Naive thymus-derived CD4-positive, alpha-beta T cell (primary cell): ENCODE data around the gene ATP2B2. TPM values are rescaled to one million over a fixed set of nuclear protein-coding genes. Genes with fewer than 3 reads are reported as not detected.

Source experiments
- ATAC-seq: fragments of 150-1000 bp; cut with Tn5 transposase; 2 replicates; pipeline ENCODE4 v1.10.0; 2021; ENCODE audit warnings: mild to moderate bottlenecking, moderate library complexity
- CTCF ChIA-PET: fragments of 350-600 bp; sonication (Branson Sonifier 250); formaldehyde crosslinking; loops from one replicate; lab custom pipeline; 2021; ENCODE audit warnings: antibody characterized with exemption; lab: Charles Lee
- POLR2A ChIA-PET: fragments of 350-600 bp; sonication (Branson Sonifier 250); formaldehyde crosslinking; loops from one replicate; lab custom pipeline; 2021; ENCODE audit warnings: antibody characterized with exemption, inconsistent platforms; lab: Charles Lee
- DNase-seq, 9 donors: peaks; one replicate each; pipeline versions ENCODE4 v3.0.0 to v3.0.0-alpha.2; 2020 to 2022; ENCODE audit warnings: mixed read lengths in 1 of 9
- H3K27ac ChIP-seq: one replicate; pipeline ENCODE4 v1.7.0; 2013; ENCODE audit warnings: mild to moderate bottlenecking, low read depth, low read length, moderate library complexity
- H3K27me3 ChIP-seq, 2 donors: one replicate each; pipeline ENCODE4 v1.7.0; 2013; ENCODE audit warnings: low read length in 2 of 2, mild to moderate bottlenecking in 2 of 2, moderate library complexity in 2 of 2; ENCODE audit not compliant: control insufficient read depth in 2 of 2, insufficient read depth in 2 of 2
- H3K36me3 ChIP-seq, 3 experiments: 1 replicate in 2 of 3; 2 replicates in 1 of 3; pipeline ENCODE4 v1.7.0; 2013; ENCODE audit warnings: low read length in 3 of 3, mild to moderate bottlenecking in 3 of 3, moderate library complexity in 1 of 3; ENCODE audit not compliant: insufficient read depth in 3 of 3, control insufficient read depth in 2 of 3
- H3K4me1 ChIP-seq, 2 donors: one replicate each; pipeline ENCODE4 v1.7.0; 2013; ENCODE audit warnings: low read length in 2 of 2, mild to moderate bottlenecking in 2 of 2, moderate library complexity in 1 of 2; ENCODE audit not compliant: control insufficient read depth in 2 of 2, insufficient read depth in 2 of 2
- H3K4me3 ChIP-seq: 2 replicates; pipeline ENCODE4 v1.7.0; 2013; ENCODE audit warnings: mild to moderate bottlenecking, low read length
- H3K9me3 ChIP-seq, 3 experiments: 1 replicate in 2 of 3; 2 replicates in 1 of 3; pipeline ENCODE4 v1.7.0; 2013; ENCODE audit warnings: low read length in 3 of 3; ENCODE audit not compliant: control insufficient read depth in 2 of 3
- H3K27ac Mint-ChIP-seq, 9 donors: one replicate each; pipeline ENCODE4 v1.8.0; 2020 to 2022; ENCODE audit warnings: mixed read lengths in 9 of 9, mild to moderate bottlenecking in 8 of 9, moderate library complexity in 5 of 9, inconsistent platforms in 2 of 9
- H3K27me3 Mint-ChIP-seq, 5 donors: one replicate each; pipeline ENCODE4 v1.8.0; 2021 to 2022; ENCODE audit warnings: mixed read lengths in 5 of 5, mild to moderate bottlenecking in 1 of 5
- H3K36me3 Mint-ChIP-seq, 5 donors: one replicate each; pipeline ENCODE4 v1.8.0; 2020 to 2022; ENCODE audit warnings: mixed read lengths in 5 of 5, mild to moderate bottlenecking in 3 of 5, inconsistent platforms in 1 of 5
- H3K4me1 Mint-ChIP-seq, 7 donors: one replicate each; pipeline ENCODE4 v1.8.0; 2020 to 2022; ENCODE audit warnings: mixed read lengths in 7 of 7, mild to moderate bottlenecking in 3 of 7, inconsistent platforms in 1 of 7
- H3K4me3 Mint-ChIP-seq, 10 donors: one replicate each; pipeline ENCODE4 v1.8.0; 2020 to 2022; ENCODE audit warnings: mild to moderate bottlenecking in 10 of 10, mixed read lengths in 10 of 10, moderate library complexity in 6 of 10, inconsistent platforms in 2 of 10
- H3K9me3 Mint-ChIP-seq, 11 donors: one replicate each; pipeline ENCODE4 v1.8.0; 2020 to 2022; ENCODE audit warnings: mixed read lengths in 11 of 11, mild to moderate bottlenecking in 4 of 11, inconsistent platforms in 1 of 11, moderate library complexity in 1 of 11
- intact Hi-C, 2 donors: fragments of 100-400 bp; cut with micrococcal nuclease; formaldehyde crosslinking; loops; one replicate each; pipeline ENCODE4 v1.15.1; 2023
- polyA plus RNA-seq, 2 donors: library from polyadenylated mRNA; unstranded; fragments of 300-500 nt; fragmentation: Illumina TruSeq; gene quantifications; one replicate each; pipeline ENCODE4 v1.2.3, GENCODE V29; 2021
- total RNA-seq, 6 experiments: library from RNA in 5 of 6; stranded (reverse) in 5 of 6; gene quantifications; 1 replicate in 5 of 6; 2 replicates in 1 of 6; pipeline ENCODE4 v1.2.3 and lab custom pipeline; 2021 to 2026

Gene ATP2B2
- total and polyA plus RNA-seq, 7 experiments from 2014 or later: not detected

DNA sequence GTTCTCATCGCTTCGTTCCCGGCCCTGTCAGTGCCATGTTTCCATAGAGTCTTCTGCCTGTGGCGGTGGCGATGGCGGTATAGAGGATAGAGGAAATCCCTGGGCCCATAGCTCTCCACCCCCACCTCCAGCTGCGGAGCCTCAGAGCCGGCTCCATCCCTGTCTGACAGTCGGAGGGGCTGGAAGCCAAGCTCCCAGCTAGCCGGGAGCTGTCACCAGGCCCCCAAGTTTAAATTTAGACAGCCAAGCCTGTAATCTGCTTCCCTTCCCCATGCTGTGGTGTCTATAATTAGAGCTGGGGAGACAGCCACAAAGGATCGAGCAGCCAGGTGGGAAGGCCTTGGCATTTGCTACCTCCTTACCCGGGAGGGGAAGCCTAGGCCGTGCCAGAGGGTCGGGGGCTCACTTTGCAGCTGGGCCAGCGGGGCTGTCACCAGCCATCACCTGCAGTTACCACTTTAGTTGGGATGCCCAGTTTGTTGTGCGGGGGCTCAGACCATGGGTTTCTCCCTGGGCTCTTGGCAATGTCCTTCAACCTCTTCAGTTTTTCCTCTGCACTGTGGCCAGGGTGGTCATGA, 128.1 kb downstream of the ATP2B2 start:
- ATAC-seq (no peak), DNase-seq (no peak)
- Mint-ChIP-seq H3K36me3 (no peaks in the 10 kb centered on the region), H3K27ac (no peak overlapping the region), H3K9me3 (no peaks in the 10 kb centered on the region), H3K27me3 (no peaks in the 10 kb centered on the region), H3K4me3 (no peak overlapping the region), H3K4me1 (peaks cover 0 to 4% (median 0%) of the 10 kb centered on the region in 7 donors)
- Histone ChIP-seq H3K27ac (no peak overlapping the region), H3K9me3 (no peaks in the 10 kb centered on the region), H3K4me1 (no peaks in the 10 kb centered on the region), H3K4me3 (no peak overlapping the region), H3K27me3 (no peaks in the 10 kb centered on the region), H3K36me3 (no peaks in the 10 kb centered on the region)
- POLR2A ChIA-PET: no interaction called here
- CTCF ChIA-PET: no interaction called here
- intact Hi-C loops: no loop called here

DNA sequence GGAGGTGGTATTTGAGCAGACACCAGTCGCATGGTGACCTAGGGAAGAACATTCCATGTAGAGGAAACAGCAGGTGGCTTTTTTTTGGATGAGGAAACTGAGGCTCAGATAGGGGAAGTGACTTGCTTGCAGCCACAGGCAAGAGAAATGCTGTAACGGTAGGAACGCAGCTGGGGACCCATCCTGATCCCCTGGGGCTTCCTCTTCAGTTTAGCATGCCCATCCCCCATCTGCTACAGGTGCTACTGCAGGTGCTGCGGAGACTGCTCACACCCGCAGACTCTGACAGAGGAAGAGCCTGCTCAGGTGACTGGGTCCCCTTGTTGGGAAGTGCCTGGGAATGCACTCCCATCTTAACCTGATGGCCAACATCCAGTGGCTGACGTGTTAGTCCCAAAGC, 129.0 kb downstream of the ATP2B2 start:
- POLR2A ChIA-PET: no interaction called here
- Histone ChIP-seq H3K27me3 (no peaks in the 10 kb centered on the region), H3K9me3 (no peaks in the 10 kb centered on the region), H3K36me3 (no peaks in the 10 kb centered on the region), H3K4me3 (no peak overlapping the region), H3K4me1 (no peaks in the 10 kb centered on the region), H3K27ac (no peak overlapping the region)
- H3K27ac Mint-ChIP-seq: no peak overlapping the region
- no peak overlapping the region for H3K4me3 Mint-ChIP-seq
- DNase-seq (no peak), ATAC-seq (no peak)
- intact Hi-C loops: no loop called here
- H3K27me3 Mint-ChIP-seq: no peaks in the 10 kb centered on the region
- no peaks in the 10 kb centered on the region for H3K36me3 Mint-ChIP-seq
- H3K9me3 Mint-ChIP-seq: no peaks in the 10 kb centered on the region
- H3K4me1 Mint-ChIP-seq: peaks cover 0 to 4% (median 0%) of the 10 kb centered on the region in 7 donors
- CTCF ChIA-PET: no interaction called here

DNA sequence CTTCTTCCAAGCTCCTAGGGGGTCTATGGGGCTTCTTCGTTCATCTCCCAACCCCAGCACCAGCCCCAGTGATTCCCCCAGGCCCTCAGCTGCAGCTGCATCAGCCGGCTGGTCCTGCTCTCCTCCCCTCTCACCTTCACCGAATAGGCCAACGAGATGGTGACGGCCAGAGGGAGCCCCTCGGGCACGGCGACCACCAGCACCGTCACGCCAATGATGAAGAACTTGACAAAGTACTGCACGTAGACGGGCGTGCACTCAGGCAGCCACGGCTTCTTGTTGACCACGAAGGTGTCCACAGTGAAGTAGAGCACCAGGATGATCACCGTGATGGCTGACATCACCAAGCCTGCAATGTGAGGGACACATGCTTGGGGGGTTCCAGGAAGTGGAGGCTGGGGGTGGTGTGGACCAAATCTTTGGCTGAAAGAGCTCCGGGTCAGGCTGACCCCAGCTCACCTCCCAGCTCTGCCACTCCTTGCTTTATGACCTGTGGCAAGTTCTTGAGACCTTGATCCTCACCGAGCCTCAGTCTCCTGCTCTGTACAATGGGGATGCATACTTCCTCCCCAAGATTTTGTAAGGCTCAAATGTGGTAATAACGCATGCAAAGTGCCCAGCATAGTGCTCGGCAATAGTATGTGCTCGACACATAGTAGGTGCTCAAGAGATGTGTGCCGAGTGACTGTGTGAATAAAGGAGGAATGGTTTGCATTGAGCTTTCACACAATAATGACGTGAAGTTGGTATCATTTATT, 129.9 kb downstream of the ATP2B2 start:
- Mint-ChIP-seq H3K4me3 (no peak overlapping the region), H3K9me3 (peaks cover 0 to 5% (median 0%) of the 10 kb centered on the region in 11 donors), H3K27ac (no peak overlapping the region), H3K4me1 (peaks cover 0 to 4% (median under 1%) of the 10 kb centered on the region in 7 donors), H3K27me3 (peaks cover 0 to 3% (median 0%) of the 10 kb centered on the region in 5 donors), H3K36me3 (peaks cover 0 to 2% (median 0%) of the 10 kb centered on the region in 5 donors)
- DNase-seq (no peak), ATAC-seq (no peak)
- no peaks in the 10 kb centered on the region for H3K4me1 ChIP-seq
- no peaks in the 10 kb centered on the region for H3K27me3 ChIP-seq
- no peak overlapping the region for H3K4me3 ChIP-seq
- H3K36me3 ChIP-seq: no peaks in the 10 kb centered on the region
- intact Hi-C loops: no loop called here
- POLR2A ChIA-PET: no interaction called here
- CTCF ChIA-PET: no interaction called here
- H3K9me3 ChIP-seq: no peaks in the 10 kb centered on the region
- H3K27ac ChIP-seq: no peak overlapping the region

DNA sequence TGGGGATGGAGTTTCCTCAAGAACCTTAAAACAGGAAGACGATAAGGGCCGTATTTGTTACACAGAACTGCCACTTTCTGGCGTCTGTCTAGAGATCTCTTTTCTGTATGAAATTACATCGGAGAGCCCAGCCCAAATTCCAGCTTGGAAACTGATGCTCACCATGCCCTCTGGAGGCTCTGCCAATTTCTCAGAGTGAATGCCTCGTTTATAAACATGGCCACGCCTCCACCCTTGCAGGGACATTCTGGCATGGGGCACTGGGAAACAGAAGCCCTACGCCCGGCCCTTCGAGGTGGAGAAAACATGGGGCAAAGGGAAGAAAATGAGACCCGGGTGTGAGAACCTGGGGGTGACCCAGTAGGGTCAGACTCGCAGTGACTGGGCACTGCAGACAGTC, 131.1 kb downstream of the ATP2B2 start:
- ATAC-seq (no peak), DNase-seq (no peak)
- Histone ChIP-seq H3K27ac (no peak overlapping the region), H3K4me1 (no peaks in the 10 kb centered on the region), H3K9me3 (no peaks in the 10 kb centered on the region), H3K4me3 (no peak overlapping the region), H3K27me3 (no peaks in the 10 kb centered on the region), H3K36me3 (no peaks in the 10 kb centered on the region)
- Mint-ChIP-seq H3K27me3 (peaks cover 0 to 5% (median 4%) of the 10 kb centered on the region in 5 donors), H3K27ac (no peak overlapping the region), H3K4me3 (no peak overlapping the region), H3K36me3 (peaks cover 0 to 2% (median 0%) of the 10 kb centered on the region in 5 donors), H3K9me3 (peaks cover 0 to 5% (median 0%) of the 10 kb centered on the region in 11 donors), H3K4me1 (peaks cover 0 to 4% (median 3%) of the 10 kb centered on the region in 7 donors)
- intact Hi-C loops: no loop called here
- ChIA-PET POLR2A (no interaction called here), CTCF (no interaction called here)

DNA sequence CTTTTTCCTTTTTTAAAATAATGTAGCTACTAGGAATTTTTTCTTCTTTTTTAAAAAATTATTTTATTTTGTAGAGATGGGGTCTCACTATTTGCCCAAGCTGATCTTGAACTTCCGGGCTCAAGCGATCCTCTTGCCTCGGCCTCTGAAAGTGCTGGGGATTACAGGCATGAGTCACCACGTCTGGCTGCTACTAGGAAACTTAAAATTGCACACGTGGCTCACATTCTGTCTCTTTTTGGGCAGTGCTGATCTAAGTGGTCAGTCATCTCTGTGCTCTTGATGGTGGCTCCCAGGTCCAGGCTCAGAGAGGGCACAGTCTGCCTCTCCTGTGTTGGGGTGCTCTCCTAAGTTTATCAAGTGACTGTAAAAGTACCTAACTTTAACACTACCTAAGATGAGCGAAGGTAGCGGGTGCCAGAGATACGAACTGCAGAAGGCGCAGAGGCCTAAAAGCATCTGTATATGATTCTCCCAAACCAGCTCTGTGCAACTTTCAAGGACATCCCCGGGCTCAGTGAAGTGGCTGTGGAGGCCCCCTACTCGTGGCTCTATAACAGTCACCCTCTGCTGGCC, 131.6 kb downstream of the ATP2B2 start:
- no peak overlapping the region for H3K27ac Mint-ChIP-seq
- peaks cover 0 to 4% (median 3%) of the 10 kb centered on the region in 7 donors for H3K4me1 Mint-ChIP-seq
- no peak overlapping the region for H3K27ac ChIP-seq
- no peaks in the 10 kb centered on the region for H3K9me3 ChIP-seq
- ChIA-PET POLR2A (no interaction called here), CTCF (interaction anchor here (0.7 kb wide), 1 partner anchor 374 kb away, joined by 4 read pairs; no protein-coding TSS in a partner anchor)
- intact Hi-C loops: no loop called here
- H3K36me3 ChIP-seq: no peaks in the 10 kb centered on the region
- H3K27me3 ChIP-seq: no peaks in the 10 kb centered on the region
- ATAC-seq (no peak), DNase-seq (no peak)
- H3K36me3 Mint-ChIP-seq: peaks cover 0 to 2% (median 0%) of the 10 kb centered on the region in 5 donors
- peaks cover 0 to 5% (median 4%) of the 10 kb centered on the region in 5 donors for H3K27me3 Mint-ChIP-seq
- H3K4me1 ChIP-seq: no peaks in the 10 kb centered on the region
- peaks cover 0 to 5% (median 0%) of the 10 kb centered on the region in 11 donors for H3K9me3 Mint-ChIP-seq
- no peak overlapping the region for H3K4me3 Mint-ChIP-seq
- H3K4me3 ChIP-seq: no peak overlapping the region

DNA sequence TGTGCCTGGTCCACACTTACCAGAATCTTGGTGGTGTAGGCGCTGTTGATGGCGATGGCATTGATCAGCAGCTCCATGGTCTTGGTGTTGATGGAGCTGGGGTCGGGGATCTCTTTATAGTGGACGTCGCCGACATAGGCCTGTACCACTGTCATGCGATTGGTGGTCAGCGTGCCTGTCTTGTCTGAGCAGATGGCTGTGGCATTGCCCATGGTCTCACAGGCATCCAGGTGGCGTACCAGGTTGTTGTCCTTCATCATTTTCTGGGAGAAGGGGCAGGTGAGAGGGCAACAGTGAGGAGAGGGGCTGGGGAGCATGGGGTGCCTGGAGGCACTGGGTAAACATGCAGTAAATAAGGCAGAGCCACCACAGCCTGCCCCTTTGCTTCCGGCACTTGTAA, 133.6 kb downstream of the ATP2B2 start:
- Histone ChIP-seq H3K27me3 (no peaks in the 10 kb centered on the region), H3K36me3 (no peaks in the 10 kb centered on the region), H3K4me1 (no peaks in the 10 kb centered on the region), H3K27ac (no peak overlapping the region), H3K4me3 (no peak overlapping the region), H3K9me3 (no peaks in the 10 kb centered on the region)
- DNase-seq (no peak), ATAC-seq (no peak)
- Mint-ChIP-seq H3K36me3 (peaks cover 0 to 8% (median 0%) of the 10 kb centered on the region in 5 donors), H3K27me3 (peaks cover 0 to 12% (median 7%) of the 10 kb centered on the region in 5 donors), H3K9me3 (peaks cover 0 to 5% (median 0%) of the 10 kb centered on the region in 11 donors), H3K4me1 (peaks cover 0 to 8% (median 3%) of the 10 kb centered on the region in 7 donors), H3K27ac (no peak overlapping the region), H3K4me3 (no peak overlapping the region)
- ChIA-PET POLR2A (no interaction called here), CTCF (no interaction called here)
- intact Hi-C loops: no loop called here
